NT2/D1 (cell line): ENCODE results near the gene QRSL1.

Experiments
- SUZ12 ChIP-seq: IDR thresholded peaks from 2 replicates; pipeline ENCODE4 v1.6.1; 2011; ENCODE audit not compliant: insufficient read length, insufficient read depth; ENCODE audit errors: extremely low read depth
- YY1 ChIP-seq: IDR thresholded peaks from 2 replicates; pipeline ENCODE4 v1.6.1; 2011; ENCODE audit not compliant: insufficient read length, insufficient read depth
- ZNF274 ChIP-seq: IDR thresholded peaks from 2 replicates; pipeline ENCODE4 v1.6.1; 2011; ENCODE audit warnings: mild to moderate bottlenecking, low read depth, low read length

DNA sequence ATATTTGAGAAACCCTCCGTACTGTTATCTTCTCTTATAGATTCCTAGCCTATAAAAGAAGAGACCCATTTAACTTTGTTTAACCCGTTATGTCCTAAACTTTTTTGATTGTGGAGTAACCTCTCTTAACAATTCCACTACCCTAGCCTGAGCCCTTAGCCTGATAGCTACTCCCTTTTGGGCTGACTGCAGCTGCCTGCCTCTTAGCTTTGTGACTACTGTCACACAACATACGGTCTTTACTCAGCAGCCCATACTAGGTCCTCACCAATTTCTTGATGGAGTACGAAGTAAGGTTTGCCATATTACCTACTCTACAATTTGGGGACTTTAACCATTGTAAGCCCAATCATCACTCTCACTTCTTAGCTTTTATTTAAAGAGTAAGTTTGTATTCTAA lies 72.7 kb downstream of the QRSL1 start:
- TF ChIP-seq ZNF274 (no peak), YY1 (no peak), SUZ12 (no peak)
